Measurements from ENCODE around the gene COL15A1.

DNA sequence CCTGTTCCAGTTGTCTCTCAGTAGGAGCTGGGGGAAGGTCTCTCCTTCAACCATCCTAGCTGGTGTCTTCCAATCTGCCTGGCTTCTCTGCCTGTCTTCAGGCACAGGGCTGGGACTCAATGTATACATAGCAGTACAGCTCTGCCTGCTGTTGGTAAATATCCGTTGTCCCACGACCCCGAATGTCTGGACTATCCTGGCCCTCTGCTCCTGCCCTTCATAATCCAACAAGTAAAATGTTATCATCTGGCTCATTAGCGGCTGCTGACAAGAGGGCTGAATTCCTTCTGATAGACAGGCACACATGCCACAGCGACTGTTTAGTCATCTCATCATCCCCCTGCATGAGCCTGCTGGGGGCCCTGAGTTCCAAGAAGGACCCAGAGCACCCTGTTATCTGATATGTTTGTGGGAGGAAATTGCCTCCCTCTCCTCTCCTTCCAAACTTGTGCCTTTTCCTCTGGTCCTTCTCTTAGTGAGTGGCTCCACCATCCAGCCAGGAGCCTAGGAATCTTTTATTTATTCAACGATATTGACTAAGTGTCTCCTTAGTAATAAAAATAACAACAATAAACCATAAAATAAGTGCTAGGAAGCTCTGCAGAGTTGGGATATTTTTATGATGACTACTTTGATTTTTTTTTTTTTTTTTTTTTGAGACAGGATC is 131.7 kb downstream of the COL15A1 start:
- TF ChIP-seq, protein P1, sequence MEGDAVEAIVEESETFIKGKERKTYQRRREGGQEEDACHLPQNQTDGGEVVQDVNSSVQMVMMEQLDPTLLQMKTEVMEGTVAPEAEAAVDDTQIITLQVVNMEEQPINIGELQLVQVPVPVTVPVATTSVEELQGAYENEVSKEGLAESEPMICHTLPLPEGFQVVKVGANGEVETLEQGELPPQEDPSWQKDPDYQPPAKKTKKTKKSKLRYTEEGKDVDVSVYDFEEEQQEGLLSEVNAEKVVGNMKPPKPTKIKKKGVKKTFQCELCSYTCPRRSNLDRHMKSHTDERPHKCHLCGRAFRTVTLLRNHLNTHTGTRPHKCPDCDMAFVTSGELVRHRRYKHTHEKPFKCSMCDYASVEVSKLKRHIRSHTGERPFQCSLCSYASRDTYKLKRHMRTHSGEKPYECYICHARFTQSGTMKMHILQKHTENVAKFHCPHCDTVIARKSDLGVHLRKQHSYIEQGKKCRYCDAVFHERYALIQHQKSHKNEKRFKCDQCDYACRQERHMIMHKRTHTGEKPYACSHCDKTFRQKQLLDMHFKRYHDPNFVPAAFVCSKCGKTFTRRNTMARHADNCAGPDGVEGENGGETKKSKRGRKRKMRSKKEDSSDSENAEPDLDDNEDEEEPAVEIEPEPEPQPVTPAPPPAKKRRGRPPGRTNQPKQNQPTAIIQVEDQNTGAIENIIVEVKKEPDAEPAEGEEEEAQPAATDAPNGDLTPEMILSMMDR (IDR thresholded peaks at IDR 0.05) = no peak
- TF ChIP-seq GTF2I (CRISPR knock-in tag; conservative IDR thresholded peaks at IDR 0.05) (no peak), SP1 (CRISPR knock-in tag; conservative IDR thresholded peaks at IDR 0.05) (no peak), ESRRA (CRISPR knock-in tag; IDR thresholded peaks at IDR 0.05; ENCODE audit: borderline replicate concordance) (no peak), FOXP1 (CRISPR knock-in tag; IDR thresholded peaks at IDR 0.05; ENCODE audit: borderline replicate concordance) (no peak)
- TF ChIP-seq, protein P2, sequence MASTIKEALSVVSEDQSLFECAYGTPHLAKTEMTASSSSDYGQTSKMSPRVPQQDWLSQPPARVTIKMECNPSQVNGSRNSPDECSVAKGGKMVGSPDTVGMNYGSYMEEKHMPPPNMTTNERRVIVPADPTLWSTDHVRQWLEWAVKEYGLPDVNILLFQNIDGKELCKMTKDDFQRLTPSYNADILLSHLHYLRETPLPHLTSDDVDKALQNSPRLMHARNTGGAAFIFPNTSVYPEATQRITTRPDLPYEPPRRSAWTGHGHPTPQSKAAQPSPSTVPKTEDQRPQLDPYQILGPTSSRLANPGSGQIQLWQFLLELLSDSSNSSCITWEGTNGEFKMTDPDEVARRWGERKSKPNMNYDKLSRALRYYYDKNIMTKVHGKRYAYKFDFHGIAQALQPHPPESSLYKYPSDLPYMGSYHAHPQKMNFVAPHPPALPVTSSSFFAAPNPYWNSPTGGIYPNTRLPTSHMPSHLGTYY (CRISPR knock-in tag; IDR thresholded peaks at IDR 0.05) = no peak
- TF ChIP-seq, protein P3, sequence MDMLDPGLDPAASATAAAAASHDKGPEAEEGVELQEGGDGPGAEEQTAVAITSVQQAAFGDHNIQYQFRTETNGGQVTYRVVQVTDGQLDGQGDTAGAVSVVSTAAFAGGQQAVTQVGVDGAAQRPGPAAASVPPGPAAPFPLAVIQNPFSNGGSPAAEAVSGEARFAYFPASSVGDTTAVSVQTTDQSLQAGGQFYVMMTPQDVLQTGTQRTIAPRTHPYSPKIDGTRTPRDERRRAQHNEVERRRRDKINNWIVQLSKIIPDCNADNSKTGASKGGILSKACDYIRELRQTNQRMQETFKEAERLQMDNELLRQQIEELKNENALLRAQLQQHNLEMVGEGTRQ (CRISPR knock-in tag; IDR thresholded peaks at IDR 0.05) = no peak
- TF ChIP-seq, protein P4, sequence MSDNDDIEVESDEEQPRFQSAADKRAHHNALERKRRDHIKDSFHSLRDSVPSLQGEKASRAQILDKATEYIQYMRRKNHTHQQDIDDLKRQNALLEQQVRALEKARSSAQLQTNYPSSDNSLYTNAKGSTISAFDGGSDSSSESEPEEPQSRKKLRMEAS (CRISPR knock-in tag; IDR thresholded peaks at IDR 0.05) = no peak
- TF ChIP-seq, protein P5, sequence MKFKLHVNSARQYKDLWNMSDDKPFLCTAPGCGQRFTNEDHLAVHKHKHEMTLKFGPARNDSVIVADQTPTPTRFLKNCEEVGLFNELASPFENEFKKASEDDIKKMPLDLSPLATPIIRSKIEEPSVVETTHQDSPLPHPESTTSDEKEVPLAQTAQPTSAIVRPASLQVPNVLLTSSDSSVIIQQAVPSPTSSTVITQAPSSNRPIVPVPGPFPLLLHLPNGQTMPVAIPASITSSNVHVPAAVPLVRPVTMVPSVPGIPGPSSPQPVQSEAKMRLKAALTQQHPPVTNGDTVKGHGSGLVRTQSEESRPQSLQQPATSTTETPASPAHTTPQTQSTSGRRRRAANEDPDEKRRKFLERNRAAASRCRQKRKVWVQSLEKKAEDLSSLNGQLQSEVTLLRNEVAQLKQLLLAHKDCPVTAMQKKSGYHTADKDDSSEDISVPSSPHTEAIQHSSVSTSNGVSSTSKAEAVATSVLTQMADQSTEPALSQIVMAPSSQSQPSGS (CRISPR knock-in tag; IDR thresholded peaks at IDR 0.05; ENCODE audit: borderline replicate concordance, low read depth) = no peak

Data from WTC11 (cell line).